CD4-positive, alpha-beta T cell treated with Interleukin-17A for 1 hour (primary cell): Measurements from ENCODE around the gene ADARB1.

Experiments
- DNase-seq: peaks from one replicate; pipeline ENCODE4 v3.0.0-alpha.2; 2020

ADARB1 gene

DNA sequence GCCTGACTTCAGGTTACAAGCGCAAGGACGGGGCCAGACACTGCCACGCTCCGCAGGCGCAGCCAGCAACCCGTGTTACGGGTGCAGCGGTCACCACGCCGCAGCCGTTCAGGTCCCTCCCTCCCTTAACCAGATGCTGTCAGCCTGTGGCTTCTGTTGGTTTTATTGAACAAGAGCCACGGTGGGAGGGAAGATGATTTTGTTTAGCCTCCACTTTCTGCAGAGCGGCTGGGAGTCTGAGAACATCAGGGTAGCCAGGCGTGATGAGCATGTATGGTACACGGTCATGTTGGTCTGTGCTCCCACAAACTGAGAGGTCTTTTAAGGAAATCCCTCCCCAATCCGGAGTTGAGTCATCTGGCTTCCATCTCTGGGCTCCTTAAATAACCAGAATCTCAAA lies 18.5 kb upstream of the ADARB1 start:
- no peak for DNase-seq

DNA sequence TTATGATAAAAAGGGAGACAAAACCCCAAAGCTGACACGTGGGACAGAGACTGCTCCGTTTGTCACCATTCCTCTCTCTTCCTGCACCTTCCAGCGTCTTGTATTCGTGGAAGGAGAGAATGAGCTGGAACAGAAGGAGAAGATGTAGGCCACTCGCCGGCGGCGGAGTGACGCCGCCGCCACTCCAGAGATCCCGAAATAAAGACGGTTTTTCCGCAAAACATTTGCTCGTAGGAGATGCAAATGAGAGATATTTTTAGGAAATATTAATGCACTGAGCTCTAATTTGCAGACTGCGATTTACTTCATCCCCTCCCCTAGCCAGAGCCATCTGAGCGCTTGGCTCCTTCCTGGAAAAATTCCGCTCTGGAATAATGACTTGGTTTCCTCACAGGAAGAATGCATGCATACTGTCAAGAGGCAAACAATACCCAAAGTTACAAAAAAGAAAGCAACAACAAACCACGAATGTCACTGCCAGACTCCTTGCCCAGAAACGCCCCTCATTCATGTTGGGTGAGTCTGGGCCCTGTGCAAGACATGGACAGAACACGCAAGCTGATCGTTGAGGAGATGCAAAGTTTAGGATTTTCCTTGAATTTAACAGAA lies 18.0 kb upstream of the ADARB1 start:
- no peak for DNase-seq

DNA sequence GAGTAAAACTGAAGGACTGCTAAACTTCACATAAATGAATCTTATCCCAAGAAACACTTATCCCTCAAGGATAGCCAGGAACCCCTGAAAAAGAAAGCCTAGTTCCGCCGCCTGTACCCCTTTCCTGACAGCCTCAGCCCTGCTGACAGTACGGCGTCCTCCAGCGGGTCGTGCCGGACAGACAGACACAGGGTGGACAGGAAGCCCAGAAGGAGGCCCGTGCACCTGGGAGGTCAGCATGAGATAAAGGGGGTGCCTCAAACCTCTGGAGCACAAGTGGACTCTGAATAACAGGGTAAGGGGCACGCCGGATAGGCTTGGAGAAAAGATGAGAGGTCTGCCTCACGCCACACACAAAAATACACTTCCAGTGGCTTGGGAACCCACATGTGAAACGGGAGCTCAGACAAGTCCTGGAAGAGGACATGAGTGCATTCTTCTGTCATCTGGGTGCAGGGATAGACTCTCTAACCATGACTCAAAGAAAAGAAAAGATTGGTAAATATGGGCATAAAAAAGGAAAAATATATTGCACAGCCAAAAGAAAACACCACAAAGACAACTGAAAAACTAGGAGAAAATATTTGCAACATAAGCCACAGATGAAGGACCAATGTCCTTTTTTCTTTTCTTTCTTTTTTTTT lies 17.3 kb upstream of the ADARB1 start:
- no peak for DNase-seq

DNA sequence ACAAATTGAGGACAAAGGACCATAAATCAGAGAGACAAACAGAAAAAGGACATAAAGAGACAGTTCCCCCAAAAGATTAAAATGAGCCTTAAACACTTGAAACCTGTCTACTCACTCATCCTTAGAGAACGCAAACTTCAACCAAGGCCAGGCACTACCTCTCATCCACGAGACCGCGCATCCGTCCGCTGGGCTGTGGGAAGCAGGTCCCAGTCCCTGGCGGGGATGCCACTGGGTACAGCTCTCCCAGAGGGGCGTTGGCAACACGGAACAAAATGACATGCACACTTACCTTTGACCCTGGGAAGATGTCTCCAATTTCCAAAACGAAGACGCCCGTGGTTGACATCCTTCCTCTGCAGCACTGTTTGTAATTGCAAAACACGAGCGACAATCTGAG lies 16.5 kb upstream of the ADARB1 start:
- no peak for DNase-seq

DNA sequence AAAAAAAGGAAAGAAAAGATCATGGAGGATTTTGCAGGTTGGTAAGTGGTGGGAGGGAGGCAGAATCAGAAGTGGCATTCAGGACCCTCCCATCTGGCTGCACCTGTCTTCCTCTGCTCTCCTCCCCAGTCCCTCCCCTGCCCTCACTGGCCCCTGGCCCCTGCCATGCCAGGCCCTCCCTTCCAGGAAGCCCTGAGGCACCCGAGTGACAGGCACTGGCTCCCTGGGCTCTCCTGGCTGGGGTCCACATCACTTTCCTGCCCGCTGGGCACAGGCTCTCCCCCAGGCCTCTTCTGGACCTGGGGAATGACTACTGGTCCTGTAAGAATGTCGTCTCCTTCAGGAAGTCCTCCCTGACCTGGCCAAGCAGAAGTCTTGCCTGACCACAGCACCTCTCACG lies 15.3 kb upstream of the ADARB1 start:
- DNase-seq = no peak

DNA sequence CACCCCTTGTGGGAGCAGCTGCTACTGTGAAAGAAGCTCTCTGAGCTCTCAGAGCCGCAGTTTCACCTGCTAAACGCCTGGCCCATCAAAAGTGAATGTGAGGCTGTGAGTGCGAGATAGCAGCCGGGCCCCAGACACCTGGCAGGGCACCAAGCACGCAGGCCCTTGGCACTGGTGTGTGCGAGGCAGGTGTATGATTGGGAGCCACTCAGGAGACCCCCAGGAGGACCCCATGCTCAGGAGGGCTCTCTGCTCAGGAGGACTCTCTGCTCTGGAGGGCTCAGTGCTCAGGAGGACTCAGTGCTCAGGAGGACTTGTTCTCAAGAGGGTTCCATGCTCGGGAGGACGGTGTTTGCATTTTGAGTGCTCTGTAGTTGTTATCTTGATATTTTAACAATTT lies 14.3 kb upstream of the ADARB1 start:
- DNase-seq = no peak

DNA sequence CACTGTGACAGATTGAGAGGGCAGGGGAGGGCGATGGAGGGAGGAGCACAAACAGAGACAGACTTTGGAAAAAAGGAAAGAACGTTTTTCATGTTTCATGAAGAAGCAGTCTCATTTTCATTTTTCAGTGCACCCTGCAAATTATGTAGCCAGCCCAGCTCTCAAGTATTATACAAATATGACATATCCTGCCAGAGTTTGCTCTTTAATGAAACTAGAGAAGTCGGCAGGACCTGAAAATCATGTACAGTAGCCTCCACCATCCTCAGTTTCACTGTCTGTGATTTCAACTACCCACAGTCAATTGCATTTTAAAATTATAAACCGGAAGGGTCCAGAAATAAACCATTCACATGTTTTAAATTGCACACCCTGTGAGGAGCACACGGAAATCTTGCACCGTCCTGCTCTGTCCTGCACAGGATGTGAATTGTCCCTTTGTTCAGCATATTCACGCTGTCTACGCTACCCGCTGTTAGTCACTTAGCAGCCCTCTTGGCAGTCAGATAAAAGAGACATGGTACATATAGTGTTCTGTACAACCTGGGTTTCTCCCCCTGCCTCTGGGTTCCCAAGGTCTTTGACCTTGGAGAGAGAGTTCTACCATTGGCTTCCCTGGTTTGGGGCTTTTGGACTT lies 13.6 kb upstream of the ADARB1 start:
- DNase-seq = no peak

DNA sequence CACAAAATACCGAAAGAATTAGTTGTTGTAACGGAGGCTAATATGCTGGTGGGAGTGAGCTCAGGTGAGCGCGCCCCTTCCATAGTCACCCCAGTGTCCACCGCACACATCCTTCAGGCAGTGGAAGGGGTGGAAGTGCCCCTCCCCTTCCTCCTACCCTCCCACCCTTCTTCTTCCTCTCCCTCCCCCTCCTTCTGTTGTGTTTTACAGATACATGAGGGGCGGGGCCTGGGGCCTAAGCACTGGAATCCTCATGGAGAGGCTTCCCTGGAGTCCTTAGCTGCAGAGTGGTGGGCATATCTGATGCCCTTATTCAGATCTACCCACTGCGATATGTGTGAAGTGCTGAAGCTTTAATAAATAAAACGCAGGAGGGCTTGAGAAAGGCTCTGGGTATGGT lies 10.3 kb upstream of the ADARB1 start:
- DNase-seq = no peak

DNA sequence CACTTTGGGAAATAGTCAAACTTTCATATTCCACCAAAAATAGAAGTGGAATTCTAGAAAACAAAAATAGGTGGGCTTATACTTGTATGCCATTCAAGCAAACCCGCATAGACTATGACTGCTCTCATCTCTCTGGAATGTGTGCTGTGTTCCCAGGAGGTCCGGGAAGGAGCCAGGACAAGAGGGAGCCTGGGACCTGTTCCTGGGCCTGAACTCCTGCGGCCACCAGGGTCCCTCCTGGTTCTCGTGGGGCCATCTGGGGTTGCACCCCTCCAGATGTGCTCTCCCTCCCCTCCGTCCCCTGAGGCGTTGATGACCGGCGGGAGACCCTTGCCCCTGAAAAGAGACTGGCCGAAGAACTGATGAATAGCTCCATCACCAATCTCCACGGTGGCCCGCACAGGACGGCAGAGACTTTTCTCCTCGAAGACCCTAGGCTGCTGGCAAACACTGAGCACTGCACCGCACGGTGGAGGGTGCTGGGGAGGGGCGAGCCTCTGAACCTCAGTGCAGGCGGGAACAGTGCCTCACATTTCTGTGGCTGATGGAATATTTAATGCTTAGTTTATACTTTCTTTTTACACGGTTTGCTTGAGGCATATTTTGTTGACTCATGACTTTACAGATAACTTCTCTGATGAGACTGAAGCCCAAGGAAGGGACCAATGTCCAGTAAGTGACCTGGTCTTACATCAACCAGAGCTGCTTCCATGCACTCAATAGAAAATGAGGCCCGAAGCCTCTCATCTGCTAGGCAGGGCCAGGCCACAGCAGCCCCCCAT lies 9.6 kb upstream of the ADARB1 start:
- DNase-seq = no peak

DNA sequence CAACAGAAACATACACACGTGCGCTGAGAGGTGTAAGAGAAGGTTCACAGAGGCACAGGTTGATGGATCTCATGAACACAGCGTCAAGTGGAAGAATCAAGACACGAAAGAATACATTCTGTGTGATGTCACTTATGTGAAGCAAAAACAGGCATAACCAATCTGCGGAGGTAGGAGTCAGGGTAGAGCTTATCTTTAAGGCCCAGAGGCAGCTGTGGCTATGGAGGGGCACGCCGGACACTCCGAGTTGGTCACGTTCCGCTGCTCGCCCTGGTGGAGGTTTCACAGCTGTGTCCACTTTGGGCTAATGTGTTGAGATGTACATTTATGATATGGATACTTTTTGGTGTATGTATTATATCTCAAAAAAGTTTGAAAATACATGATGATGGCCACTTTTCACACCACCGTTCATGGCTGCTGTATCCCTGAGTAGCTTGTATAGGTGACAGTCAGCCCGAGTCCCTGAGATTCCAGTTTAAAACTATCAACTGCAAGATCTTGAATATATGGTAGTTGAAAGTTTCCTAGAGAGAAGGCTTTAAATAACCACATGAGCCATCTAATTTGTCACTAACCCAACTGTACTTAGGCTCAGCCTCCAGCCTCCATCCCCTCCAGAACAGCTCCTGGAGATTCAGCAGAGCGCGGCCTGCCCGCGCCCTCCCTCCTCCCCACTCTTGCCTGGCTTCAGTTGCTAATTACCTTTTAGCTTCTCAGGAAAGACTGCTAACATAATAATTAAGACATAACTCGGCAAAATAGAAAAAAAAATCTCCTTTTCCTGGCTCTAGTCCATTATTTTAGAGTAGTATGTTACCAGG lies 6.7 kb upstream of the ADARB1 start:
- DNase-seq = no peak

DNA sequence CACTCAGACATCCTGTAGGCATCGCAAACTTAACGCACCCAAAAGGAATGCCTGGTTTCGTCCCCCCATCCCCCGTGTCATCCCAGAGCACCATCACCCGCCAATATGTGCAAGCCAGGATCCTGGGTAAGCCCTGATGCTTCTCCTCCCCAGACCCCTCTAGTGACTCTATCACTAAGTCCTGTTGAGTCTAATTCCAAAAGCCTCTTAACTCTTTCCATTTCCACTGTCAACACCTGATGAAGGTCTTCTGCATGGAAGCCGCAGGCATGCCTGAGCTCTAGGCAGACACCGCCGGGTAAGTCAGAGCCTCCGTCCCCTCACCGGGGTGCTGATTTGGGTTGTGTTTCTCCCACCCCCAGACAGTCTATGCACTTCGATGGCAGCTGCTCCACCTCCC lies 5.3 kb upstream of the ADARB1 start:
- DNase-seq = no peak

DNA sequence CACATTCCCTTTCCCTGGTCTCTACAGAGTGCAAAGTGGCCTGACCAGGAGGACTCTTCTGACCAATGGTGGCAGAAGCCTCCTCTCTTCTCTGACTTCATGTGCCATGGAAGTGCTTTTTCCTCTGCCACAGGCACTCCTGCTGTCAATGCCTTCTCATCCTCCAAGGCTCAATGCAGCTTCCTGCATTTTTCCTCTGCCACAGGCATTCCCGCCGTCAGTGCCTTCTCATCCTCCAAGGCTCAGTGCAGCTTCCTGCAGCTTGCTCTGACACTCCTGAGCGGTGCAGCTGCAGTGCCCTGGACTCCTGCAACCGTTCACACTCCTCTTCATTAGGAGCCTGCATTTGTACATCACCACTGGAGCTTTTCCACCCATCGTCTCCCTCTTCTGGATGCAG lies 4.7 kb upstream of the ADARB1 start:
- DNase-seq = no peak

DNA sequence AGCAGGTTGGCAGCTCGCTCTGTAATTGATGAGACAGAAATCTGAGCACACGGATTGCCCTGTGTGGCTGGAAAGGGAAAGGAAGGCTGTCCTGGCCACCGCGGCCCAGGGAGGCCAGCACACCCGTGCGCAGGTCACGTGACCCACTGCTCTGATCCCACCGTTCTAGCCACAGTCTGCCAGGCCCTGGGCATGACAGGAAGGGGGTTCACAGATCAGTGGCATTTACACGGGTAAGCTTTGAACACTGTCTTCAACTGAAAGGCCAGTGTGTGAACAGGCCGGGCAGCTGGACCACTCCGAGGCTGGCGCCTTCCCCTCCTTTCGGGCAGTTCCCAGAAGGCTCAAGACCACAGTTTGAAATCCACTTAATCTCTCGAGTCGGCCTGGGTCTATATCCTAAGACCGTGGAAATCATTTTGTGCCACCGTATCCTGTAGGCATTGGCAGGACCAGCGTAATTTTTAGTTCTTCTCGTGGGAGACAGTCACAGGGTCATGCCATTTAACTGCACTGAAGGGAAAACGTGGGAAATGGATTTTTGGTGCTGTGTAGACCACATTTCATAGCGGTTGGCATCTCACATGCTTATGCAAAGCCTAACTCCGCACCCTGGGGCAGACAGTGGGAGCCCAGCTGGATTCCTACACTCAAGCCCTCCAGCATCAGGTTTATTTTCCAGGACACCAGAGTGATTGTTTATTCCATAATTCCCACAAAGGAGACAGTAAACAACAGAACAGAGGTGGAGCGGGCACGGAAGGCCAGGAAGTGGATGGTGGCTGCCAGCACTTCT lies 3.1 kb upstream of the ADARB1 start:
- DNase-seq = no peak

DNA sequence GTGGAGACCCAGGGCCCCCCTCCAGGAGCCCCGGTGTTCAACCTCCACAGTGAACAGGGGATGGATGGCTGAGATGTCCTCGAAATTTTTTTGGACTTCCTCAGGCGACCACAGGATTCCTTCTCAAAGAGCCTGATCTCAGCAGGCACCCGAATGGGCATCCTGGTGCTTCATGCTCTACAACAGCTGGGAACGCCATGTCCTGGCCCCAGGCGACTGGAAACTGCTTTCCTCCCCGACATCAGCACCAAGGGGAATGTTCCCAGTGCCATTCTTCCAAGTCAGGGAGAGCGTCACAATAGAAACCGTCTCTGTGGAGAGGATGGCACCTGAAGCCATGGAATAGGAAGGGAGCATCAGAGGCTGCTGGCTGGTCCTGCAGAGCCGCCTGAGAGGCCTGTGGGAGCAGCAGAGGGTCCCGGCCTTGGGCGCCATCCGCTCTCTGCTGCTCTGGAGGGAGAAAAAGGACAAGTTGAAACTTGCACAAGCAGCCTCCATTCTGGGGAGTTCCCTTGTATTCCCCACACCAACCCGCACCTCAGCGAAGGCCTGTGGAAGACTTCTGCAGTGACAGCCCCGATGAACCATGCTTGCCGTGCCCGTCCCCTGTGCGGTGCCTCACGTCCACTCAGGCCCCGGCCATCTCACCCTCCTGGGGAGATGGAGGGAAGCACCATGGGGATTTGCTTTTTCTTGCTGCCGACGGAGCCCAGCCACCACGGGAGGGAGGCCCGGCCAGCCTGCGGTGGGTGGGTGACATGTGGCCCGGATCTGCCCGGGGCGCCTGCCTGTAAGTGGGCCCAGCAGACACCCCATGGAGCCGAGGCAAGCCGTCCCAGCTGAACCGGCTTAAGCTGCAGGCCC lies 2.3 kb upstream of the ADARB1 start:
- DNase-seq = no peak

DNA sequence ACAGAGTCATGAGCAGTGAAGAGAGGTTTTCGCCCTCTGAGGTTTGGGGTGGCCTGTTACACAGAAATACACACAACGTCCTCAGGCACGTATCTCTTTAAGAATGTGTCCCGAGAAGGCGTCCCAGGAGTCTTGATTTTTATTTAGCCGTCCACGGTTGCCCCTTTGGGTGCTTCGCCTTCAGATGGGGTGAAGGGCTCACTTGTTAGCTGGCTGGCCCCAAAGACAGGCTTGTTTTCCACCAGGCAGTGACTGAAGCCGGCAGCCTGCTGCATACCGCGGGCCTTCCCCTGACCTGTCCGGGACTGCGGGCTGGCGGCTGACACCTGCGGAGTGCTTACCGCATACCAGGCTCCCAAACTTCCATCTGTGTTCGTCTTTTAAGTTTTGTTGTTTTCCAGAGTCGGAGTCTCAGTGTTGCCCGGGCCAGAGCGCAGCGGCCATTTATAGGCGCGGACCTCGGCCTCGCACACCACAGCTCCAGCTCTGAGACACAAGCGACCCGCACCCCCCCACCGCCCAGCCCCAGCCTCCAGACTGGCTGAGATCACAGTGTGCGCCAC lies 1.6 kb upstream of the ADARB1 start:
- DNase-seq = no peak

DNA sequence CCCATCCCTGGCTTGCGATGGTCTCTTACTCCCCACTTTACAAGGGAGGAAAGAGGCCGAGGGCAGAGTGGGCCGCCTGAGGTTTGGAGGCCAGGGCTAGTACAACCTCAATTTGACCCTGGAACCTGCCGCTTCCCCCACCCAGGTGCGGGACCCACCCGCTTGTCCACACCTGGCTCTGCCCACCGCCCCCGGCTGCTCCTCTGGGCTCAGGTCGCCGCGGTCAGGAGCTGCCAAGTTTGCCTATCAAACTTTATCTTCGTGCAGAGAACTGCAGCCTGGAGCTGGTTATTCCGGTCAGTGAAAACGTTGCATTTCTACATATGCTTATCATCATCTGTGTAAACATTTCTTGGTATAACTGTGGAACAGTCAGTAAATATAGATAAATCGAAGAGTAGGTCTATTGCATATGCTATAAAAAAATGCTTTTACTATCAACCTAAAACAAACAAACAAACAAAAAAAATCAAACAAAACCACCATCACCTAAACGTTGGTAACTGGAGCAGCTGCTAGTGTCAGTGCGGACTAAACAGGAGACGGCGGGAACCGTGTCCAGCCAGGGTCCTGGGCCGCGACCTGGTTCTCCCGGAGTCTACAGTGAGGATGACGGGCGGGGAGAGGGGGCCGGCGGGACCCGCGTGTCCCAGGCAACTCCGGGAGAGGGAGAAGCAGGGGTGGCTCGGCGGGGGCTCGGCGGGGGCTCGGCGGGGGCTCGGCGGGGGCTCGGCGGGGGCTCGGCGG lies 906 bp upstream of the ADARB1 start:
- DNase-seq = no peak

DNA sequence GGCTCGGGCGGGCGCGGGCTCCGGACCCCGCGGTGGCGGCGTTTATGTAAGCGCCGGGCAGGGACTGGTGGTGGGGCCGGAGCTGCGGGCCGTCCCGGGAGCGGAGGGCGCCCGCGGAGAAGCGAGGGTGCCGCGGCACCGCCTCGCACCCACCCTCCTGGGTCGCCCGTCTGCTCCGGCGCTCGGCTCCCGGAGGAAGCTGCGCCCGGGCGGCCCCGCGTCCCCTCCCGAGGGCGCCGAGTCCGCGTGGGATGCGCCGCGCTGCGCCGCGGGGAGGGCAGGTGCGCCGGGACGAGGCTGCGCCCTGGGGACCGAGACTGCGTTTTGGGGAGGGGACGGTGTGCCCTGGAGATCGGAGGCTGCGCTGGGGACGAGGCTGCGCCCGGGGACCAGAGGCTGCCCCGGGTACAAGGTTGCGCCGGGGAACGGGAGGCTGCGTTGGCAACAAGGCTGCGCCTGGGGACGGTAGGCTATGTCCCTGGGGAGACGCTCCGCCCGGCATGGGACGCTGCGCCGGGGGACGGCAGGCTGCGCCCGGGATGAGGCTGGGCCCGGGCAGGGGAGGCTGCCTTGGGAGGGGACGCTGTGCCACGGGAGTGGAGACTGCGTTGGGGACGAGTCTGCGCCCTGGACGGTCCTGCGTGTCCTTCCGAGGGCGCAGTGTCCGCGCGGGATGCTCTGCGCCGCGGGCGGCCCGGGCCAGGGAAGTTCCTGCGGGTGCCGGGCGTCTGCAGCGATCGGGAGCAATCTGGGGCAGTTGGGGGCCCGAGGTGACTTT lies 627 bp downstream of the ADARB1 start:
- DNase-seq = no peak

DNA sequence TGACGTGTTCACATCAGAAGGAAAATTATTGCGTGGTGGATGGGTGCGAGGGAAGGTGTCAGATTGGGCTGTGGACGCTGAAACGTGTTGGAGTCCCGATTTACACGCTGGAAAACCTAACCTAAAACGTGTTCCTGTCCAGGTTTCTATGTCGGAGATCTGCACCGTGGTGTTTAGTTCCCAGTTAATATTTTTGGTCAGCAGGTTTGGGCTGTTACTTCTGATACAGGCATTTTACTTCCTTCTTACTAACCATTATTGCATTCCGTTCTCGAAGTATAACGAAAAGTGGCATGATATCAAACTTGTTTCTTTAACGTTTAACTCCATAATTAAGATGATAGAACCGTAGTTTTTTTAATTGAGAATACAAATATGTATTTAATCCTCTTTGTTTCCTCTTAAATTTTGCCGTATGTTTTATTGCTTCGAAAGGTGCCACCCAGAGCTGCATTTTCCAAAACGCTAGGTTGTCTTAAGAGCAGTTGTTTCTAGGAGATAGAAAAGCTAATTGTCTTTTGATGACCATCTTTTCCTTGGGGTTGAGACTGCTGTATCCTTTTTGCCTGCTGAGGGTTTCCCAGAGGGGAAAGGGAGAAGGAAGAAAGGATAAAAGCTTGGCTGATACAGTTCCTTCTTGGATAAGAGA lies 1.3 kb downstream of the ADARB1 start:
- DNase-seq = no peak

DNA sequence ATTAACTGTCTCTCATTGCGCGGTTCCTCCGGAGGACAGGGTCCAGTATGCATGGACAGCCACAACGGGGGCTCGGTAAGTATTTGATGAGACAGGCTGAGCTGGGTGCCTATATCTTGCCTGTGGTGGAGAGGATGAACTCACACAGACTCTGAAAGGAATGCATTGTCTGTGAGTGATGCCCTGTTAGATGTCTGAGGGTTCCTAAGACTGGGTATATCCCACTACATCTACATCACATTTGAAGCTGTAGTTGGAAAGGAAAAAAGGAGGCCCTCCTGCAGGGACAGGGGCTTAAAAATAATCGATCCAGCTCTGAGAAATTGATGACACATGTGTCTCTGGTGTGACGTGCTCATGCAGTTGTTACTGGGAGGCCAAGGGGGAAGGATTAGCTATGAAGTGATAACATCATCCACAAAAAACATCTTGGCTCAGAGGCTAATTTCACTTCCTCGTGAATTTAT lies 1.9 kb downstream of the ADARB1 start:
- no peak for DNase-seq
